ENCODE measurements around the gene LPCAT1. TPM values are rescaled to one million over a fixed set of nuclear protein-coding genes. Genes with fewer than 3 reads are reported as not detected.
"Not testable (repeated sequence)": the region's sequence is repeated elsewhere in the genome, so short reads cannot be mapped to it uniquely, and the experiment has no call there.

Gene LPCAT1
- total RNA-seq, 2 experiments from 2014 or later, result 70.8 to 72.2 TPM

GRCh38 chr5:1540166-1540565, 16.4 kb upstream of the LPCAT1 start:
- Mint-ChIP-seq H3K27me3 (peaks cover 4% of the 10 kb centered on the region), H3K36me3 (no peaks in the 10 kb centered on the region), H3K4me1 (peaks cover 19% of the 10 kb centered on the region), H3K27ac (no peak overlapping the region), H3K4me3 (no peak overlapping the region), H3K9me3 (peaks cover 5% of the 10 kb centered on the region)
- DNase-seq (peak; percentile 21), ATAC-seq (ENCODE audit: low read depth) (no peak)
- POLR2A ChIA-PET, result no interaction called here

- peaks cover 19% of the 10 kb centered on the region for H3K4me1 Mint-ChIP-seq
- H3K36me3 Mint-ChIP-seq; H3K4me3 Mint-ChIP-seq; POLR2A ChIA-PET; ATAC-seq (ENCODE audit: low read depth); H3K9me3 Mint-ChIP-seq; H3K27me3 Mint-ChIP-seq; H3K27ac Mint-ChIP-seq: not testable (repeated sequence)
- peak; percentile 13 for DNase-seq
These were observed 15.8 kb upstream of the LPCAT1 start for GRCh38 chr5:1539393-1540161.

- POLR2A ChIA-PET, result no interaction called here
- no peaks in the 10 kb centered on the region for H3K36me3 Mint-ChIP-seq
- H3K9me3 Mint-ChIP-seq, result peaks cover 5% of the 10 kb centered on the region
- H3K4me3 Mint-ChIP-seq, result no peak overlapping the region
- DNase-seq (peak; percentile 8), ATAC-seq (ENCODE audit: low read depth) (no peak)
- H3K27ac Mint-ChIP-seq, result peak overlapping the region; percentile 37
- H3K27me3 Mint-ChIP-seq, result peaks cover 11% of the 10 kb centered on the region
- H3K4me1 Mint-ChIP-seq, result peaks cover 19% of the 10 kb centered on the region
These were observed 15.1 kb upstream of the LPCAT1 start for GRCh38 chr5:1538741-1539392.

- H3K4me3 Mint-ChIP-seq, result no peak overlapping the region
- DNase-seq (peak; percentile 22), ATAC-seq (ENCODE audit: low read depth) (no peak)
- H3K9me3 Mint-ChIP-seq, result peaks cover 5% of the 10 kb centered on the region
- H3K36me3 Mint-ChIP-seq, result no peaks in the 10 kb centered on the region
- POLR2A ChIA-PET, result no interaction called here
- peaks cover 19% of the 10 kb centered on the region for H3K4me1 Mint-ChIP-seq
- peaks cover 16% of the 10 kb centered on the region for H3K27me3 Mint-ChIP-seq
- peak overlapping the region; percentile 37 for H3K27ac Mint-ChIP-seq
These were observed 14.5 kb upstream of the LPCAT1 start for GRCh38 chr5:1538276-1538675.

- peaks cover 19% of the 10 kb centered on the region for H3K4me1 Mint-ChIP-seq
- peaks cover 18% of the 10 kb centered on the region for H3K27me3 Mint-ChIP-seq
- peak; percentile 6 for DNase-seq
- H3K36me3 Mint-ChIP-seq, result no peaks in the 10 kb centered on the region
- no peak for ATAC-seq (ENCODE audit: low read depth)
- H3K9me3 Mint-ChIP-seq, result peaks cover 5% of the 10 kb centered on the region
- POLR2A ChIA-PET, result no interaction called here
- peak overlapping the region; percentile 76 for H3K4me3 Mint-ChIP-seq
- peak overlapping the region; percentile 42 for H3K27ac Mint-ChIP-seq
These were observed 13.9 kb upstream of the LPCAT1 start for GRCh38 chr5:1537603-1538154.

DNA sequence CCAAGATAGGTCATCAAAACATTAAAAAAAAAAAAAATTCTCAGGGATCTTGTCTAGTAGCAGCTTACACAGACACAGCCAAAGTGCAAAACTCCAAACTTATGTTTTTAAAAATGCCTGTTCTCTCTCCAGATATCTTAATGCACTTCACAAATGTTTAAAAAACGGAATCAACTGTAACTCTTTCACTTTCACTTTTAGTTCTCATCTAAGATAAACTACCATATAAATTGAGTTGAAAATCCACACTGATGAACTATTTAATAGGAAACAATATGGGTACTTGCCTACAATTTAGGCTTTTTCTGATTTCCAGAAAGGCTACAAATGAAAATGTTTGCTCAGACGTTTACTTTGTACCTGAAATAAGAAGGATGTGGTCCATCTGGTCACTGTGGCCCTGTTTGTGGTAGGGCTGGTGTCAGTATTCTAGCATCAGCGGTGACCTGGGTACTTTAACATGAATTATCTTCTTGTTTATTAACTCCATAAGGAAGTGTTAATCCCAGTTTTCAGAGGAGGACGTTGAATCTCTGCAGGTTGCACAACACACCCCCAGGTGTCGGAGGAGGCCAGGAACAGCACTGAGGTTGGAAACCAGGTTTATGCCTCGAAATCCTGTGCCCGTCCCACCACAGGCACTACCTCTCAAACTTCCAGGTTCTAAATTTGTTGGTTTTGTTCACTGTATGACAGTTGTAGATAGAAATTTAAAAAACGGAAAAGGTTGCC, 13.3 kb upstream of the LPCAT1 start:
- ATAC-seq (ENCODE audit: low read depth), result peak; percentile 14
- peak overlapping the region; percentile 84 for H3K27ac Mint-ChIP-seq
- POLR2A ChIA-PET, result interaction anchor here (0.8 to 1.5 kb wide), 4 partner anchors 11 to 150 kb away, joined by 3 to 10 read pairs (median 4); partner anchors contain the start of gene LPCAT1
- H3K36me3 Mint-ChIP-seq, result no peaks in the 10 kb centered on the region
- H3K4me3 Mint-ChIP-seq, result peak overlapping the region; percentile 76
- peaks cover 19% of the 10 kb centered on the region for H3K27me3 Mint-ChIP-seq
- peak; percentile 41 for DNase-seq
- H3K9me3 Mint-ChIP-seq, result peaks cover 5% of the 10 kb centered on the region
- peaks cover 19% of the 10 kb centered on the region for H3K4me1 Mint-ChIP-seq

GRCh38 chr5:1536322-1536845, 12.6 kb upstream of the LPCAT1 start:
- H3K4me1 Mint-ChIP-seq, result peaks cover 19% of the 10 kb centered on the region
- ATAC-seq (ENCODE audit: low read depth) (peak; percentile 96), DNase-seq (peak; percentile 57)
- peaks cover 5% of the 10 kb centered on the region for H3K9me3 Mint-ChIP-seq
- peaks cover 23% of the 10 kb centered on the region for H3K27me3 Mint-ChIP-seq
- H3K36me3 Mint-ChIP-seq, result no peaks in the 10 kb centered on the region
- peak overlapping the region; percentile 84 for H3K27ac Mint-ChIP-seq
- H3K4me3 Mint-ChIP-seq, result peak overlapping the region; percentile 76
- POLR2A ChIA-PET, result interaction anchor here (0.8 to 1.5 kb wide), 4 partner anchors 10 to 149 kb away, joined by 3 to 10 read pairs (median 4); partner anchors contain the start of gene LPCAT1

DNA sequence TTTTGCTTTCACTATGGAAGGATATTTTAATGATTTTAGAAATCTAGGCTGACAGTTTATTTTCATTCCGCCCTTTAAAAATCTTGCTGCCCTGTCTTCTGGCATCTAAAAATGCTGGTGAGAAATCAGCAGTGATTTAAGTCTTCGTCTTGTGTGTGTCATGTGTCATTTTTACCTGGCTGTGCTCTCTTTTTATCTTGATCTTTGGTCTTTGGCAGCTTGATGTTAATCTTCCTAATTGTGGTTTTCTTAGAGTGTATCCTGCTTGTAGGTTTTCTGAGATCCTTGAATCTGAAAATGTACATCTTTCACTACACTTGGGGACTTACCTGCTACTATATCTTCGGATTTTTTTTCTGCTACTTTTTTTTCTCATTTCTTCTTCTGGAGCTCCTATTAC, 11.9 kb upstream of the LPCAT1 start:
- ATAC-seq (ENCODE audit: low read depth) (no peak), DNase-seq (no peak)
- peaks cover 29% of the 10 kb centered on the region for H3K27me3 Mint-ChIP-seq
- H3K9me3 Mint-ChIP-seq, result peaks cover 5% of the 10 kb centered on the region
- POLR2A ChIA-PET, result interaction anchor here (1.2 to 1.5 kb wide), 2 partner anchors 10 to 12 kb away, joined by 4 to 10 read pairs; partner anchors contain the start of gene LPCAT1
- H3K4me3 Mint-ChIP-seq, result peak overlapping the region; percentile 76
- H3K36me3 Mint-ChIP-seq, result no peaks in the 10 kb centered on the region
- H3K27ac Mint-ChIP-seq, result peak overlapping the region; percentile 84
- peaks cover 20% of the 10 kb centered on the region for H3K4me1 Mint-ChIP-seq

GRCh38 chr5:1532384-1532783, 8.6 kb upstream of the LPCAT1 start:
- no peak for ATAC-seq (ENCODE audit: low read depth)
- H3K27me3 Mint-ChIP-seq, result peaks cover 37% of the 10 kb centered on the region
- H3K36me3 Mint-ChIP-seq, result no peaks in the 10 kb centered on the region
- peaks cover 24% of the 10 kb centered on the region for H3K4me1 Mint-ChIP-seq
- H3K4me3 Mint-ChIP-seq, result no peak overlapping the region
- no peak overlapping the region for H3K27ac Mint-ChIP-seq
- POLR2A ChIA-PET, result no interaction called here
- no peaks in the 10 kb centered on the region for H3K9me3 Mint-ChIP-seq
- DNase-seq, result no peak

GRCh38 chr5:1529498-1529897, 5.7 kb upstream of the LPCAT1 start:
- no peaks in the 10 kb centered on the region for H3K9me3 Mint-ChIP-seq
- H3K4me3 Mint-ChIP-seq, result no peak overlapping the region
- H3K27ac Mint-ChIP-seq, result no peak overlapping the region
- no peak for DNase-seq
- H3K36me3 Mint-ChIP-seq, result no peaks in the 10 kb centered on the region
- POLR2A ChIA-PET, result no interaction called here
- H3K4me1 Mint-ChIP-seq, result peaks cover 5% of the 10 kb centered on the region
- peaks cover 32% of the 10 kb centered on the region for H3K27me3 Mint-ChIP-seq
- no peak for ATAC-seq (ENCODE audit: low read depth)

DNA sequence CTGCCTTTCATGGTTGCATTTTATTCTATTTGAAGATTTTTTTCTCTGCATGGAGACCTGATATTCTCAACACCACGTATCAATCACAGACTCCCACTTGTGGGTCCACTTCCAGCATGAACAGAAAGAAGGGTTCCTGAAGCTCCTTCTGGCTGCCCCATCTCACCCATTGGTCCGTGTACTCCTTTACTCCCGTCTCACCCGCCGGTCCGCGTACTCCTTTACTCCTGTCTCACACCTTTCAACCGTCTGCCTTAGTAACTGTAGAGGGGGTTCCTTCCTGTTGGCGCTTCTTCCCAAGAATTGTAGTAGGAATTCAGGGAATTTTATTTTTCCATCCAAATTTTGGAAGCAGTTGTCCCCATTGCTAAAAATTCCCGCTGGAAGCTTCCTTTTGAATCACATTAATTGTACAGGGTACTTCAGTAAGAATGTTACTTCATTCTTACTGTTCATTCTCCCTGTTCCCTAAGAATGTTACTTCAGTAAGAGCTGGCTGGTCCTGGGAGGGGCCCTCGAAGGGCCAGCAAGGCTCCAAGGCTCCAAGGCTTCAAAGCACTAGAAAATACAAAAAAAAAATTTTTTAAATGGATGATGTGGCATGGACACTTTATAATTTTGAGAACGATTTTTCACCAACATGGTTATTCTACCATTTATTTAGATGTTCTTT, 3.9 kb upstream of the LPCAT1 start:
- no peak overlapping the region for H3K27ac Mint-ChIP-seq
- peaks cover 5% of the 10 kb centered on the region for H3K4me1 Mint-ChIP-seq
- H3K9me3 Mint-ChIP-seq, result no peaks in the 10 kb centered on the region
- DNase-seq (no peak), ATAC-seq (ENCODE audit: low read depth) (no peak)
- H3K4me3 Mint-ChIP-seq, result no peak overlapping the region
- POLR2A ChIA-PET, result no interaction called here
- H3K36me3 Mint-ChIP-seq, result no peaks in the 10 kb centered on the region
- peaks cover 22% of the 10 kb centered on the region for H3K27me3 Mint-ChIP-seq

- peaks cover 17% of the 10 kb centered on the region for H3K27me3 Mint-ChIP-seq
- H3K9me3 Mint-ChIP-seq, result no peaks in the 10 kb centered on the region
- peaks cover 12% of the 10 kb centered on the region for H3K4me1 Mint-ChIP-seq
- H3K27ac Mint-ChIP-seq, result no peak overlapping the region
- DNase-seq (no peak), ATAC-seq (ENCODE audit: low read depth) (no peak)
- peaks cover 2% of the 10 kb centered on the region for H3K36me3 Mint-ChIP-seq
- H3K4me3 Mint-ChIP-seq, result no peak overlapping the region
- POLR2A ChIA-PET, result no interaction called here
These were observed 2.9 kb upstream of the LPCAT1 start for GRCh38 chr5:1526681-1527131.
